HCT116 (cell line): Measurements from ENCODE around the gene CAMK2A. TPM values are rescaled to one million over a fixed set of nuclear protein-coding genes. Genes with fewer than 3 reads are reported as not detected.
A peak's percentile ranks its signal among the peaks of the same experiment; 100 is the strongest.

Source experiments
- ATAC-seq: fragments of 200-7000 bp; cut with Tn5 transposase; 2 replicates; pipeline ENCODE4 v1.9.1; 2020; ENCODE audit warnings: mild to moderate bottlenecking, moderate library complexity
- BruUV-seq: library from RNA; stranded (reverse); fragments of 400-500 nt; replicated peaks from 2 replicates; lab custom pipeline; 2021; lab: Mats Ljungman, UMichigan
- CTCF ChIA-PET: fragments of 300-600 bp; sonication (Branson Sonifier 250); formaldehyde crosslinking; loops from one replicate; lab custom pipeline; 2021; ENCODE audit warnings: antibody characterized with exemption; lab: Charles Lee
- POLR2A ChIA-PET: fragments of 300-600, 350-600 bp; sonication (Branson Sonifier 250); formaldehyde crosslinking; loops from one replicate; lab custom pipeline; 2021; ENCODE audit warnings: antibody characterized with exemption; lab: Charles Lee
- RAD21 ChIA-PET, 2 experiments: fragments of 300-600 bp; sonication (Branson Sonifier 250); formaldehyde crosslinking; loops; one replicate each; lab custom pipeline; 2023; ENCODE audit warnings: low total read pairs in 2 of 2; ENCODE audit not compliant: uncharacterized antibody in 2 of 2, unreplicated experiment in 2 of 2, low non-redundant PET in 1 of 2; lab: Charles Lee
- DNase-seq: peaks from one replicate; pipeline ENCODE4 v3.0.0-alpha.2; 2010; ENCODE audit warnings: low read depth, low spot score
- H2AFZ ChIP-seq: fragments of 200-600 bp; shearing (Covaris generic), sonication (generic); 2 replicates; pipeline ENCODE4 v1.6.1; 2017; ENCODE audit warnings: low read depth, mixed run types, mixed read lengths, antibody characterized with exemption, low read length; ENCODE audit not compliant: poor library complexity, severe bottlenecking
- H3K27ac ChIP-seq: 2 replicates; pipeline ENCODE4 v1.5.1; 2012; ENCODE audit warnings: low read depth, low read length
- H3K27me3 ChIP-seq: fragments of 200-600 bp; sonication (generic); 2 replicates; pipeline ENCODE4 v1.6.1; 2016; ENCODE audit warnings: mixed run types, low read length, mixed read lengths; ENCODE audit not compliant: insufficient read depth
- H3K36me3 ChIP-seq, 2 experiments: fragments of 200-500 bp in 1 of 2; fragments of 200-600 bp in 1 of 2; sonication (Bioruptor generic) in 1 of 2; sonication (generic) in 1 of 2; 2 replicates each; pipeline versions ENCODE4 v1.5.1 to v1.6.1; 2014 to 2016; ENCODE audit warnings: low read length in 2 of 2, inconsistent platforms in 1 of 2, mixed read lengths in 1 of 2, mixed run types in 1 of 2; ENCODE audit not compliant: insufficient read depth in 2 of 2, control insufficient read depth in 1 of 2
- H3K4me1 ChIP-seq, 2 experiments: fragments of 200-600 bp in 1 of 2; sonication (generic) in 1 of 2; 2 replicates each; pipeline versions ENCODE4 v1.5.1 to v1.6.1; 2012 to 2017; ENCODE audit warnings: low read length in 2 of 2, inconsistent platforms in 1 of 2, mild to moderate bottlenecking in 1 of 2, mixed read lengths in 1 of 2, mixed run types in 1 of 2, moderate library complexity in 1 of 2; ENCODE audit not compliant: insufficient read depth in 2 of 2, control insufficient read depth in 1 of 2
- H3K4me2 ChIP-seq: fragments of 200-600 bp; sonication (generic); 2 replicates; pipeline ENCODE4 v1.6.1; 2017; ENCODE audit warnings: mixed run types, low read length, mixed read lengths
- H3K4me3 ChIP-seq, 2 experiments: fragments of 200-600 bp in 1 of 2; sonication (generic) in 1 of 2; replicated peaks in 1 of 2; 2 replicates each; pipeline ENCODE4 v1.5.1; 2011 to 2016; ENCODE audit warnings: low read length in 2 of 2, control low read depth in 1 of 2, low read depth in 1 of 2, mild to moderate bottlenecking in 1 of 2, mixed read lengths in 1 of 2, mixed run types in 1 of 2
- H3K79me2 ChIP-seq: fragments of 200-600 bp; sonication (generic); 2 replicates; pipeline ENCODE4 v1.6.1; 2017; ENCODE audit warnings: mild to moderate bottlenecking, mixed run types, low read length, moderate library complexity, mixed read lengths; ENCODE audit not compliant: insufficient read depth
- H3K9ac ChIP-seq: fragments of 200-600 bp; sonication (generic); 2 replicates; pipeline ENCODE4 v1.6.1; 2016; ENCODE audit warnings: low read length, mixed read lengths
- H3K9me2 ChIP-seq: fragments of 200-600 bp; sonication (generic), shearing (Covaris generic); 2 replicates; pipeline ENCODE4 v1.6.1; 2017; ENCODE audit warnings: mixed run types, mild to moderate bottlenecking, moderate library complexity; ENCODE audit not compliant: insufficient read depth
- H3K9me3 ChIP-seq, 2 experiments: fragments of 200-500 bp in 1 of 2; fragments of 200-600 bp in 1 of 2; sonication (Bioruptor generic) in 1 of 2; sonication (generic) in 1 of 2; 2 replicates each; pipeline ENCODE4 v1.6.1; 2014 to 2017; ENCODE audit warnings: low read length in 2 of 2, mixed read lengths in 2 of 2, inconsistent platforms in 1 of 2, low read depth in 1 of 2, mild to moderate bottlenecking in 1 of 2, mixed run types in 1 of 2, moderate library complexity in 1 of 2; ENCODE audit not compliant: control insufficient read depth in 1 of 2, insufficient read depth in 1 of 2
- H4K20me1 ChIP-seq: fragments of 200-600 bp; sonication (generic), shearing (Covaris generic); 2 replicates; pipeline ENCODE4 v1.6.1; 2017; ENCODE audit warnings: mixed run types, mild to moderate bottlenecking, moderate library complexity; ENCODE audit not compliant: insufficient read depth
- ATF3 ChIP-seq: IDR thresholded peaks from 2 replicates; pipeline ENCODE4 v1.6.1; 2012
- CEBPB ChIP-seq: IDR thresholded peaks from 2 replicates; pipeline ENCODE4 v1.6.1; 2012; ENCODE audit warnings: low read depth
- CTCF ChIP-seq, 3 experiments: fragments of 200-600 bp in 1 of 3; sonication (generic) in 1 of 3; IDR thresholded peaks in 2 of 3; conservative IDR thresholded peaks in 1 of 3; 2 replicates each; pipeline ENCODE4 v1.5.1; 2012 to 2017; ENCODE audit warnings: low read depth in 2 of 3, low read length in 2 of 3, antibody characterized with exemption in 1 of 3, borderline replicate concordance in 1 of 3, control low read depth in 1 of 3, mild to moderate bottlenecking in 1 of 3, mixed read lengths in 1 of 3, mixed run types in 1 of 3, moderate library complexity in 1 of 3; ENCODE audit not compliant: insufficient read depth in 1 of 3
- EZH2 ChIP-seq: fragments of 200-600 bp; sonication (generic); IDR thresholded peaks from 2 replicates; pipeline ENCODE4 v1.6.1; 2017; ENCODE audit warnings: antibody characterized with exemption, mixed run types
- EZH2phosphoT487 ChIP-seq: fragments of 200-600 bp; IDR thresholded peaks from 2 replicates; pipeline ENCODE4 v1.6.1; 2018; ENCODE audit warnings: antibody characterized with exemption, borderline replicate concordance
- POLR2AphosphoS5 ChIP-seq: IDR thresholded peaks from 2 replicates; pipeline ENCODE4 v1.6.1; 2011; ENCODE audit warnings: mild to moderate bottlenecking, low read depth, low read length, moderate library complexity
- RAD21 ChIP-seq: IDR thresholded peaks from 2 replicates; pipeline ENCODE4 v1.6.1; 2012; ENCODE audit warnings: low read depth, mild to moderate bottlenecking
- SIN3A ChIP-seq: IDR thresholded peaks from 2 replicates; pipeline ENCODE4 v1.6.1; 2012; ENCODE audit warnings: low read depth
- SP1 ChIP-seq: IDR thresholded peaks from 2 replicates; pipeline ENCODE4 v1.6.1; 2012; ENCODE audit warnings: low read depth
- ZFX ChIP-seq: fragments of 450-650 bp; IDR thresholded peaks from 2 replicates; pipeline ENCODE4 v1.6.1; 2017
- intact Hi-C: fragments of 100-400 bp; cut with micrococcal nuclease; formaldehyde crosslinking; loops from 2 replicates; pipeline ENCODE4 v1.10.0; 2022
- total RNA-seq: library from RNA; stranded (reverse); gene quantifications from one replicate; pipeline ENCODE4 v1.2.1, GENCODE V29; 2021; ENCODE audit not compliant: unreplicated experiment

CAMK2A gene
- total RNA-seq, 1 experiment from 2014 or later, result not detected

- DNase-seq, result no peak
- POLR2A ChIA-PET, result interaction anchor here (1.0 kb wide), 1 partner anchor 20 kb away, joined by 3 read pairs; no protein-coding TSS in a partner anchor
Measured at GRCh38 chr5:150272531-150272930, 17.0 kb downstream of the CAMK2A start.

More at GRCh38 chr5:150272531-150272930, 17.0 kb downstream of the CAMK2A start:
- Histone ChIP-seq H3K27ac (no peak overlapping the region), H3K4me1 (no peaks in the 10 kb centered on the region), H3K9ac (no peak overlapping the region), H3K9me3 (no peaks in the 10 kb centered on the region), H4K20me1 (no peaks in the 10 kb centered on the region), H2AFZ (no peak overlapping the region), H3K36me3 (no peaks in the 10 kb centered on the region), H3K27me3 (no peaks in the 10 kb centered on the region), H3K79me2 (no peaks in the 10 kb centered on the region), H3K4me2 (no peak overlapping the region), H3K9me2 (no peaks in the 10 kb centered on the region), H3K4me3 (no peak overlapping the region)
- intact Hi-C loops, result loop anchor here (1.0 kb wide), 2 partner anchors 78 to 164 kb away; no protein-coding TSS in a partner anchor
- TF ChIP-seq ZFX (no peak), CEBPB (no peak), ATF3 (no peak), CTCF (IDR thresholded peaks at IDR 0.05 in 2 of 3, conservative IDR thresholded peaks at IDR 0.05 in 1 of 3; ENCODE audit: borderline replicate concordance in 1 of 3, insufficient read depth in 1 of 3, low read depth in 2 of 3, low read length in 2 of 3) (peak; percentile 43 to 72 (median 45); a peak in 4 of 6 replicates), SP1 (no peak), EZH2phosphoT487 (no peak), SIN3A (no peak), EZH2 (no peak), RAD21 (peak; percentile 86), POLR2AphosphoS5 (no peak)
- ATAC-seq, result peak; percentile 84
- CTCF ChIA-PET, result interaction anchor here (1.4 to 1.8 kb wide), 3 partner anchors 18 to 164 kb away, joined by 4 to 20 read pairs (median 4); no protein-coding TSS in a partner anchor
- RAD21 ChIA-PET, result interaction anchor here (1.0 kb wide), 1 partner anchor 164 kb away, joined by 3 to 6 read pairs; no protein-coding TSS in a partner anchor
- no TSS peak for BruUV-seq
